Fibroblast of lung (primary cell): ENCODE results near the gene UPB1. TPM values are rescaled to one million over a fixed set of nuclear protein-coding genes. Genes with fewer than 3 reads are reported as not detected.
A peak's percentile ranks its signal among the peaks of the same experiment; 100 is the strongest.

Experiments
- DNase-seq, 2 donors: peaks; one replicate each; pipeline versions ENCODE4 v3.0.0 to v3.0.0-alpha.2; 2010; ENCODE audit warnings: low read depth in 2 of 2
- H2AFZ ChIP-seq: 2 replicates; pipeline ENCODE4 v1.5.1; 2012; ENCODE audit warnings: low read length, control low read depth, inconsistent platforms
- H3K27ac ChIP-seq: 2 replicates; pipeline ENCODE4 v1.5.1; 2011; ENCODE audit warnings: low read length, control low read depth; ENCODE audit not compliant: insufficient read depth
- H3K27me3 ChIP-seq: 2 replicates; pipeline ENCODE4 v1.5.1; 2011; ENCODE audit warnings: mild to moderate bottlenecking, low read length; ENCODE audit not compliant: control insufficient read depth, insufficient read depth
- H3K36me3 ChIP-seq: 2 replicates; pipeline ENCODE4 v1.5.1; 2011; ENCODE audit warnings: low read length; ENCODE audit not compliant: control insufficient read depth, insufficient read depth
- H3K4me1 ChIP-seq: 2 replicates; pipeline ENCODE4 v1.5.1; 2011; ENCODE audit warnings: low read length; ENCODE audit not compliant: control insufficient read depth, insufficient read depth; ENCODE audit errors: extremely low read depth
- H3K4me2 ChIP-seq: 2 replicates; pipeline ENCODE4 v1.5.1; 2011; ENCODE audit warnings: low read length, control low read depth; ENCODE audit not compliant: insufficient read depth; ENCODE audit errors: extremely low read depth
- H3K4me3 ChIP-seq, 4 experiments: fragments of 200-600 bp in 1 of 4; sonication (generic) in 1 of 4; replicated peaks in 1 of 4; 2 replicates each; pipeline ENCODE4 v1.5.1; 2011 to 2016; ENCODE audit warnings: low read length in 4 of 4, low read depth in 3 of 4, mild to moderate bottlenecking in 3 of 4, control low read depth in 2 of 4, inconsistent platforms in 1 of 4, mixed read lengths in 1 of 4; ENCODE audit not compliant: insufficient read depth in 1 of 4; ENCODE audit errors: control extremely low read depth in 1 of 4
- H3K79me2 ChIP-seq: 2 replicates; pipeline ENCODE4 v1.5.1; 2012; ENCODE audit warnings: mild to moderate bottlenecking, low read length, inconsistent platforms; ENCODE audit not compliant: control insufficient read depth, insufficient read depth
- H3K9ac ChIP-seq: 2 replicates; pipeline ENCODE4 v1.5.1; 2011; ENCODE audit warnings: mild to moderate bottlenecking, low read length, control low read depth; ENCODE audit not compliant: insufficient read depth
- H3K9me3 ChIP-seq: 2 replicates; pipeline ENCODE4 v1.5.1; 2012; ENCODE audit warnings: low read depth, low read length; ENCODE audit not compliant: control insufficient read depth, insufficient read depth
- H4K20me1 ChIP-seq: 2 replicates; pipeline ENCODE4 v1.5.1; 2011; ENCODE audit warnings: low read length; ENCODE audit not compliant: control insufficient read depth, insufficient read depth; ENCODE audit errors: extremely low read depth
- EZH2 ChIP-seq: IDR thresholded peaks from 2 replicates; pipeline ENCODE4 v1.5.1; 2012; ENCODE audit warnings: low read length, control low read depth, mild to moderate bottlenecking; ENCODE audit errors: missing control alignments
- polyA plus RNA-seq, 2 donors: library from polyadenylated mRNA; depleted of rRNA in 1 of 2; stranded (reverse) in 1 of 2; unstranded in 1 of 2; fragments of >200 nt; gene quantifications; 2 replicates each; pipeline ENCODE4 v1.2.1, GENCODE V29; 2011 to 2012; ENCODE audit warnings: missing spikeins in 1 of 2
- total RNA-seq: library from RNA; depleted of rRNA; stranded (reverse); fragments of >200 nt; gene quantifications from 2 replicates; pipeline ENCODE4 v1.2.1, GENCODE V29; 2014
- TF ChIP-seq, protein P1 (sequence below), 2 donors: IDR thresholded peaks in 1 of 2; conservative IDR thresholded peaks in 1 of 2; 1 replicate in 1 of 2; 2 replicates in 1 of 2; pipeline ENCODE4 v1.5.1; 2011 to 2012; ENCODE audit warnings: low read length in 2 of 2, control low read depth in 1 of 2, inconsistent platforms in 1 of 2, low read depth in 1 of 2, mild to moderate bottlenecking in 1 of 2

UPB1 gene
- total and polyA plus RNA-seq, 2 donors (not counting 1 experiment from before 2014, with no cell fraction given): 0.05 TPM; not detected in 1

- TF ChIP-seq, protein P1, sequence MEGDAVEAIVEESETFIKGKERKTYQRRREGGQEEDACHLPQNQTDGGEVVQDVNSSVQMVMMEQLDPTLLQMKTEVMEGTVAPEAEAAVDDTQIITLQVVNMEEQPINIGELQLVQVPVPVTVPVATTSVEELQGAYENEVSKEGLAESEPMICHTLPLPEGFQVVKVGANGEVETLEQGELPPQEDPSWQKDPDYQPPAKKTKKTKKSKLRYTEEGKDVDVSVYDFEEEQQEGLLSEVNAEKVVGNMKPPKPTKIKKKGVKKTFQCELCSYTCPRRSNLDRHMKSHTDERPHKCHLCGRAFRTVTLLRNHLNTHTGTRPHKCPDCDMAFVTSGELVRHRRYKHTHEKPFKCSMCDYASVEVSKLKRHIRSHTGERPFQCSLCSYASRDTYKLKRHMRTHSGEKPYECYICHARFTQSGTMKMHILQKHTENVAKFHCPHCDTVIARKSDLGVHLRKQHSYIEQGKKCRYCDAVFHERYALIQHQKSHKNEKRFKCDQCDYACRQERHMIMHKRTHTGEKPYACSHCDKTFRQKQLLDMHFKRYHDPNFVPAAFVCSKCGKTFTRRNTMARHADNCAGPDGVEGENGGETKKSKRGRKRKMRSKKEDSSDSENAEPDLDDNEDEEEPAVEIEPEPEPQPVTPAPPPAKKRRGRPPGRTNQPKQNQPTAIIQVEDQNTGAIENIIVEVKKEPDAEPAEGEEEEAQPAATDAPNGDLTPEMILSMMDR (conservative IDR thresholded peaks at IDR 0.05 in 1 of 2, IDR thresholded peaks at IDR 0.05 in 1 of 2; ENCODE audit: low read depth in 1 of 2, low read length in 2 of 2): no peak
- no peak for TF ChIP-seq EZH2
- no peak for DNase-seq
- Histone ChIP-seq H2AFZ (no peak overlapping the region), H3K79me2 (no peaks in the 10 kb centered on the region), H3K9ac (no peak overlapping the region), H4K20me1 (no peaks in the 10 kb centered on the region), H3K27ac (no peak overlapping the region), H3K4me1 (no peaks in the 10 kb centered on the region), H3K36me3 (no peaks in the 10 kb centered on the region), H3K27me3 (peaks cover 29% of the 10 kb centered on the region), H3K4me3 (peak overlapping the region in 1 of 4 experiments; percentile 10), H3K9me3 (no peaks in the 10 kb centered on the region), H3K4me2 (no peak overlapping the region)
These were observed 985 bp upstream of the UPB1 start for GRCh38 chr22:24494167-24494527.

GRCh38 chr22:24495365-24495675 is 188 bp downstream of the UPB1 start:
- no peak overlapping the region for H3K9ac ChIP-seq
- H2AFZ ChIP-seq: no peak overlapping the region
- no peaks in the 10 kb centered on the region for H3K79me2 ChIP-seq
- no peaks in the 10 kb centered on the region for H4K20me1 ChIP-seq
- no peaks in the 10 kb centered on the region for H3K4me1 ChIP-seq
- no peaks in the 10 kb centered on the region for H3K36me3 ChIP-seq
- H3K9me3 ChIP-seq: no peaks in the 10 kb centered on the region
- H3K4me3 ChIP-seq: no peak overlapping the region
- H3K27me3 ChIP-seq: peaks cover 29% of the 10 kb centered on the region
- TF ChIP-seq, protein P1 (conservative IDR thresholded peaks at IDR 0.05 in 1 of 2, IDR thresholded peaks at IDR 0.05 in 1 of 2; ENCODE audit: low read depth in 1 of 2, low read length in 2 of 2): no peak
- no peak for TF ChIP-seq EZH2
- DNase-seq: no peak
- H3K4me2 ChIP-seq: no peak overlapping the region
- no peak overlapping the region for H3K27ac ChIP-seq

- Histone ChIP-seq H3K4me1 (no peaks in the 10 kb centered on the region), H3K36me3 (no peaks in the 10 kb centered on the region), H3K4me3 (no peak overlapping the region), H3K4me2 (no peak overlapping the region), H2AFZ (no peak overlapping the region), H3K9ac (no peak overlapping the region), H3K79me2 (no peaks in the 10 kb centered on the region), H3K9me3 (no peaks in the 10 kb centered on the region), H3K27me3 (peaks cover 29% of the 10 kb centered on the region), H4K20me1 (no peaks in the 10 kb centered on the region), H3K27ac (no peak overlapping the region)
- no peak for DNase-seq
- TF ChIP-seq, protein P1 (conservative IDR thresholded peaks at IDR 0.05 in 1 of 2, IDR thresholded peaks at IDR 0.05 in 1 of 2; ENCODE audit: low read depth in 1 of 2, low read length in 2 of 2): no peak
- no peak for TF ChIP-seq EZH2
These were observed 1.1 kb downstream of the UPB1 start for GRCh38 chr22:24496234-24496633.
